PC-3 (cell line): Measurements from ENCODE around the gene IPCEF1.

Experiments used
- EZH2 ChIP-seq: fragments of 300-600 bp; sonication (generic); IDR thresholded peaks from one replicate; pipeline ENCODE4 v1.6.1; 2017; ENCODE audit warnings: antibody characterized with exemption, mild to moderate bottlenecking, low read length; ENCODE audit not compliant: unreplicated experiment
- TF ChIP-seq, protein P1 (sequence below): fragments of 300-600 bp; sonication (generic); conservative IDR thresholded peaks from 2 replicates; pipeline ENCODE4 v1.5.1; 2017; ENCODE audit warnings: antibody characterized with exemption, low read depth, mild to moderate bottlenecking, low read length

DNA sequence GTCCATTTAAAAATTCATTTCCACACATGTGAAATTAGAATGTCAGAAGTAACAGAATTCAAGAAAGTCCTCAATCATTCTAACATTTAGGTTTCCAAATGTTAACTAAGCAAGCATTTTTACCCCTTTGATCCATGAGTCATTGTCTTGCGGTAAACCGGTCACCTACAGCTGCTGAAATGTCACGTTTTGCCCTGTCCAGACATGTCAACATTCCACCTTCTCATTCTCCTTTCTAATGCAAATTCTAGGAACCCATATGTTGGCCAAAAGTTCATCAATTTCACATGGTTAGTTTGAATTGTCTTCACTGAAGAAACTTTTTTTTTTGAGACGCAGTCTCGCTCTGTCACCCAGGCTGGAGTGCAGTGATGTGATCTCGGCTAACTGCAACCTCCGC lies 117.2 kb downstream of the IPCEF1 start:
- TF ChIP-seq, protein P1, sequence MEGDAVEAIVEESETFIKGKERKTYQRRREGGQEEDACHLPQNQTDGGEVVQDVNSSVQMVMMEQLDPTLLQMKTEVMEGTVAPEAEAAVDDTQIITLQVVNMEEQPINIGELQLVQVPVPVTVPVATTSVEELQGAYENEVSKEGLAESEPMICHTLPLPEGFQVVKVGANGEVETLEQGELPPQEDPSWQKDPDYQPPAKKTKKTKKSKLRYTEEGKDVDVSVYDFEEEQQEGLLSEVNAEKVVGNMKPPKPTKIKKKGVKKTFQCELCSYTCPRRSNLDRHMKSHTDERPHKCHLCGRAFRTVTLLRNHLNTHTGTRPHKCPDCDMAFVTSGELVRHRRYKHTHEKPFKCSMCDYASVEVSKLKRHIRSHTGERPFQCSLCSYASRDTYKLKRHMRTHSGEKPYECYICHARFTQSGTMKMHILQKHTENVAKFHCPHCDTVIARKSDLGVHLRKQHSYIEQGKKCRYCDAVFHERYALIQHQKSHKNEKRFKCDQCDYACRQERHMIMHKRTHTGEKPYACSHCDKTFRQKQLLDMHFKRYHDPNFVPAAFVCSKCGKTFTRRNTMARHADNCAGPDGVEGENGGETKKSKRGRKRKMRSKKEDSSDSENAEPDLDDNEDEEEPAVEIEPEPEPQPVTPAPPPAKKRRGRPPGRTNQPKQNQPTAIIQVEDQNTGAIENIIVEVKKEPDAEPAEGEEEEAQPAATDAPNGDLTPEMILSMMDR: no peak
- no peak for TF ChIP-seq EZH2
